NCI-H82 (cell line): ENCODE data around the gene SDK2.
A peak's percentile ranks its signal among the peaks of the same experiment; 100 is the strongest.
"Not testable (repeated sequence)": the region's sequence is repeated elsewhere in the genome, so short reads cannot be mapped to it uniquely, and the experiment has no call there.

ENCODE experiments used
- DNase-seq: peaks from one replicate; lab custom pipeline; 2025; lab: John Stamatoyannopoulos, UW

The SDK2 gene

GRCh38 chr17:73343168-73343634 lies 301.0 kb downstream of the SDK2 start:
- DNase-seq: peak; percentile 99

DNA sequence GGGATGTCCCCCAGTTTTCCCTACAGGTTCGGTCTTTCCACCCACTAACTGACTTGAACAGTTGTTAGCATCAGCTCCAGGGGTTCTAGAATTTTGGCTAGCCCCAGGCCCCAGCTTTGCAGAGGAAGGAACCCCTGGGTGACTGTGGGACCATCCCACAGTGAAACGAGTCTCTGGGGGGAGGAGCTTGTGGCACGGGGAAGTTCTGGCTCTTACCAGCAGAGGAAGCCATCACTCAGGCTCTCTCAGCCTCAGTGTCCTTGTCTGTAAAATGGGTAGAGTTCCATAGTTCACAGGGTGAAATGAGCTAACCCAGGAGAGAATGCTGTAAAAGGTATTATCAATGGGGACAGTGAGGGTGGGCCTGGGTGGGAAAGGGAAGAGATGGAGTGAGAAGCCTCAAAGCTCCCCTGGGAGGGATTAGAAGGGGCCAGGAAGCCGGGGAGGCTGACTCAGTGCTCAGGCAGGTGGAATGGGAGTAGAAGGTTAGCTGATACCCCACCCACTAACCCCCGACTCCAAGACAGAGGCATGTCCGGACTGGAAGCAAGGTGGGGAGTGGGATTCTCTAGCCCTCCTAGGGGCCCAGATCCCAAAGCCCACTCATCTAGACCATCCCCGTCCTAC lies 301.6 kb downstream of the SDK2 start:
- peak; percentile 96 for DNase-seq

DNA sequence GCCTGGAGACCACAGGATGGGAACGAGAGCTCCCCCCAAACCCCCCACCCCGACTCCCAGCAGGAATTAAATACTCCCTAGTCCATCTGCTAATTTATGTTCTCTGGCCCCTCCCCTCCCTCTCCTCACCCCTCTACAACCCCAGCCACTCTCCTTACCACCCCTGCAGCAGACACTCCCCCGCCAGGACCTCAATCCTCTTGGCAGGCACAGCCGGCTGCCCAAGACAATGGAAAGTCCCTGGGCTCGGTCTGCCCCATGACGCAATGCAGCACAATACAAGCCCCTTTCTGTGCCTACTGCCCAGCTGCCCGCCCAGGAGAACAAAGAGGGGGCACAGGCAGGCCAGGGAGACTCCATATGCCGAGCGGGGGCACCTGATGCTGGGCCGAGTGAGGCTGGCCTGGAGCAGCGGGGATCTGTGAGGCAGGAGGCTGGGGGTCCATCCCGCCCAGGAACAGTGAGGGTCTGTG lies 302.2 kb downstream of the SDK2 start:
- peak; percentile 98 for DNase-seq

DNA sequence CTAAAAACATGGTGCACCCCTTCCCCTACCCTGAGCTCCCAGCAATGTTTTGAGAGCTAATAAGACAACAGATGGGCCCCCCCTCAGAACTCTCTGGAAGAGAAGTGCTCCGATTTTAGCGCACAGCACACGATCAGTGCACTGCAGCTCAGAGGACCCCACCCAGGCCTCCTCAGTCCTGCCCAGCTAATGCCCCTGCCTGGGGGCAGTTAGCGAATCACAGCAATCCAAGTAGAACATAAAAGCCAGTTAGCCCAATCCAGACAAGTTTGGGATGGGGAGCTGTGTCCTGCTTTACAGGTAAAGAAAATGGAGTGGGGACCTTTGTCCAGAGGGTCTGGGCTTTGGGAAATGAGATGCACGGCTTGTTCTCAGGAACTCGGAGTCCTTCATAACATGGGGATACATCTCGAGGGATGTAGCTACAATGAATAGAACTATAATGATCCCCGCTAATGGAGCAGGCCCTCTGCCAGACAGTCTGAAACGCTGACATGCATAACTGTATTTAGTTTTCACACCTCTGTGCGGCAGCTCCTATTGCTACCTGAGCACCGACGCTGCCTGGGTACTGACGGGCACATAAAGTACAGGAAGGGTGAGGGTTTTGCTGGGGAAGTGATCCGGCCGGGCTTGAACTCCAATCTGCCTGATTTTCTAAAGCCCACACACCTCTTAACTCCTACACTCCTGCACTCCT lies 302.7 kb downstream of the SDK2 start:
- DNase-seq: peak; percentile 63

DNA sequence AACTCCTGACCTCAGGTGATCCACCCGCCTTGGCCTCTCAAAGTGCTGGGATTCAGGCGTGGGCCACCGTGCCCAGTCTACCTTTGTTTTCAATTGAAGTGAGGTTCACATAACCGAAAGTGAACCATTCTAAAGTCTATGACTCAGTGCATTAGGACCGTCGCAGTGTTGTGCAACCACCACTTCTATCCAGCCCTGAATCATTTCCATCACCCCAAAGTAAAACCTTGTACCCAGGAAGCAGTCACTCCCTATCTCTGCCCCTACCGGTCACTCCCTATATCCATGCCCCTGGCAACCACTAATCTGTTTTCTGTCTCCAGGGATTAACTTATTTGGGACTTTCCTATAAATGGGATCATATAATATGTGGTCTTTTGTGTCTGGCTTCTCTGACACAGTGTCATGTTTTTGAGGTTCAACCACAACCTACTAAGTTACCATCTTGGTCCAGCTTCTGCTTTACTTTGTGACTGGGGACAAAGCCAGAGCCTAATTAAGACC lies 304.1 kb downstream of the SDK2 start:
- peak; percentile 92 for DNase-seq

DNA sequence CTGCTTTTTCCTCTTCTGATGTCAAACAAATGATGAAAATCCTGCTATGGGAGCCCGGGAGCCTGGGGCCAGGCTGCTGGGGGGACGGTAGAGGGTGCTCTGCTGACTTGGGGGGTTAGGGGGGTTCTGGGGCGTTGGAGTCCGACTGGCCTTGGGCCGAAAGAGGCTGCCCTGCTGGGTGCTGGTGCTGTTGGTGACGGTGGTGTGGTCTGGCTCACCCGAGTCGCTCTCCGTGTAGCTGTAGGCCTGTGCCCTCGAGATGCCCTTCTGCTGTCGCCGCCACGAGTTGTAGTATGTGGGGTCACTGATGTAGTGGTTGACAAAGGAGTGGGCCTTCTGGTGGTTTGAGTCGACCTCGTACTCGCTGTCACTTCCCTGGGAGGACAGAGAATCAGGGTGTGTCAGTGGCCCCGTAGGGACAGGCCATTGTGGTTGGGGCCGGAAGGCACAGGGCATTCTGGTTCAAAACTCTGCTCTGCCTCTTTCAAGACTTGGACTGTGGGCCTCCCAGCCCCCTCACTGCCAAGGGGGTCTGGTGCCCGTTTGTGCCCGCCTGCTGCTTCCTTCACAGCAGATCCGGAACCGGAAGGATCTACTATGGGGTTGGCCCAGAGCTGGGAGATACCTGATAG lies 305.6 kb downstream of the SDK2 start:
- no peak for DNase-seq

DNA sequence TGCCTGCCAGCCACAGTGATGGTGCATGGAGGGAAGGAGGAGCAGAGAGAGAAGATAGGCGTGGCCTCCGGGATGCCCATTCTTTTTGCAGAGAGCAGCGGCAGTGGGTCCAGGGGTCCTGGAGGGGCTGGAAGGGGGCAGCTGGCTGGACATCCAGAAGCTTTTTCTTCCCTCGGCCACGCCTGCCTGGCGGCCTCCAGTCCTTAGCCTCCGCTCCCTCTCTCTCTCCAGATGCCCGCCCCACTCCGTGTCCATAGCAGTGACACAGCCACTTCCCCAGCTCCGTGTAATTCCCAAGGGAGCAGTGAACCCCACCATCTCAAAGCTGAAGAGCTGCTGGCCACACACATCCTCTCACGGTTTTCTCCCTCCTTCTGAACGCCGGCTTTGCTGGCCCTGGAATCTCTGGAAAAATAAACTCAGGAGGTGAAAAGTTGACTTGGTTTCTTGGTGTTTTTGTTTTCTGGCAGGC lies 306.2 kb downstream of the SDK2 start:
- no peak for DNase-seq

- no peak for DNase-seq
Measured at GRCh38 chr17:73337330-73337710, 306.9 kb downstream of the SDK2 start.

- DNase-seq: peak; percentile 64
Measured at GRCh38 chr17:73336408-73337329, 307.6 kb downstream of the SDK2 start.

DNA sequence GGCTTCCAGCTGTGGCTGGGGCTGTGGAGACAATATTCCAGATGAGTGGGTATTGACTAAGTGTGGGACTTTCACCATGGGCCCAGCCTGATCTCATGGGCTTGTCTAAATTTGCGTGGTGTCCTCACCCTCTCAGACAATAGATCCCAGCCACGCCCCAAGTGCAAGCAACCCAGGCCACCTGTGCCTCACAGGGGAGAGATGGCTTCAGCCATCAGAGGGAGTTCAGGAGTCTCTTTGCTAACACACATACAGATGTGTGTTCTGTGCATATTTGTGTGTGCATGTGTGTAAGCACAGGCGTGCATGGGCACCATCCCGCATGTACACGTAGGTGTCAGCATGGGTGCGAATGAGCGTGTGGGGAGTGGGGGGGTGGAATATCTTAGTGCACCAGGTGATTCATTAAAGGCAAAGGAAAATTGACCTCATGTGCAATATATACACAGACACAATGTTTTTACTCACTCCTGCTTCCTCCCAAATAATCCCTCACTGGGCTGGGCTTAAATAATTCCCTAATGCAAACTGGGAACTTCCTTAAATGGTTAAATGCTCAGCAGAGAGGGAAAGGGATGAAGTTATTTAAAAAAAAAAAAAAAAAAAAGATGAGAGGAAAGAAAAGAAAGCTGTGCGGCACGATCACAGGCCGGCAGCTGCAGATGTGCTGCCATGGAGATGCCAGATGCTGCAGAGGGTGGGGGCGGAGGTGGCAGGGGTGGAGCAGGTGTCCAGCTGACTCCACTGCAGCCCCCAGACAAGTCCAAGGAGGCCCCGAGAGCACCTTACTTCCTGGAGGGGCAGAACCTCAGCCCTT lies 308.4 kb downstream of the SDK2 start:
- DNase-seq: no peak

DNA sequence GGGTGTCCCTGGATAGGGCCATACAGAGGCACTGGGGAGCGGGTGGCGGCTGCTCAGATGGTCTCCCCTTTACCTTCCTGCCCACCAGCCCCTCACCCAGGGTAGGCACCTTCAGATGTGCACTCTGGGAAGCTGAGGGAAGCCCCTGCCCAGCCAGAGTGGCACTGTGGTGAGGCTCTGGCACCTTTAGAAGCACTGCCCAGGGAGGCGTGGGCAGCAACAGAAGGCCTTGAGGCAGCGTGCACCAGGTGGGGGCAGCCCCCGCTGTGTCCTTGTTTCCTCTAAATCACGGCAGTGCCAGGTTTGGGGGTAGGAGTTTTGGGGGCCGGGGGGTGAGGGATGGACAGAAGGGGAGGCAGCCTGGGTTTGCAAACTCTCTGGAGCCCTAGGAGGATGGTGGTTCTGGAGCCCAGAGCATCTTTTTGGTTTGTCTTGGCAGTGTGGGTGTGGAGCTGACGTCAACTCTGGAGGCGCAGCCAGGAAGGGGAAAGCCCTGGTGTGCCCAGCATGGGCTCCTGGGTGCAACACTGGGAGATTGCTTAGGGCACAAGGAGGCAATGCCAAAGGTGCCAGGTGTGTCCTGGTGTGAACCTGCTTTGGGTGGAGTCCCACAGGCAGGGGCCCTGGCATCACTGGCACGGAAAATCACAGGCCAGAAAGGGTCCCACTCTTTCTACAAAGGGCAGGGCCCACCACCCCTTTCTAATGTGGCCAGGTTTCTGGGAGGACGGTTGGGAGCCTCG lies 309.3 kb downstream of the SDK2 start:
- no peak for DNase-seq

DNA sequence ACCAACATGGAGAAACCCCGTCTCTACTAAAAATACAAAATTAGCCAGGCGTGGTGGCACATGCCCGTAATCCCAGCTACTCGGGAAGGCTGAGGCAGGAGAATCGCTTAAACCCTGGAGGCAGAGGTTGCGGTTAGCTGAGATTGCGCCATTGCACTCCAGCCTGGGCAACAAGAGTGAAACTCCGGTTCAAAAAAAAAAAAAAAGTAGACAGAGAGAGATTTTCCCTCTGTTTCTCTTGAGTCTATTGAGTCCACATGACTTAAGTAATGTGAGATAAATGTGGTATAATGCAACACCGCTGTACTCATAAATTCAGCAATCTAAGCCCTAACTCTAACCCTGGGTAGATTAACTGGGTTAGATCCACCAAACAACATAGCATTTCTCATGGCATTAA lies 310.8 kb downstream of the SDK2 start:
- not testable (repeated sequence) for DNase-seq

- DNase-seq: no peak
Measured at GRCh38 chr17:73331060-73331459, 313.2 kb downstream of the SDK2 start.

DNA sequence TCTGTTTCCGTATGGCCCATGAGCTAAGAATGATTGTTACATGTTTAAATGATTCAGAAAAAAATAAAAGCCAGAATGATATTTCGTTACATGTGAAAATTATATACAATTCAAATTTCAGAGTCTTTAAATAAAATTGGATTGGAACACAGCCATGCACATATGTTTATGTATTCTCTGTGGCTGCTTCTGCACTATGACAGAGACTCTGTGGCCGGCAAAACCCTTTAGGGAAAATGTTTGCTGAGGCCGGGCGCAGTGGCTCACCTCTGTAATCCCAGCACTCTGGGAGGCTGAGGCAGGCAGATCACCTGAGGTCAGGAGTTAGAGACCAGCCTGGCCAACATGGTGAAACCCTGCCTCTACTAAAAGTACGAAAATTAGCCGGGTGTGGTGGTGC lies 316.6 kb downstream of the SDK2 start:
- DNase-seq: peak; percentile 55

DNA sequence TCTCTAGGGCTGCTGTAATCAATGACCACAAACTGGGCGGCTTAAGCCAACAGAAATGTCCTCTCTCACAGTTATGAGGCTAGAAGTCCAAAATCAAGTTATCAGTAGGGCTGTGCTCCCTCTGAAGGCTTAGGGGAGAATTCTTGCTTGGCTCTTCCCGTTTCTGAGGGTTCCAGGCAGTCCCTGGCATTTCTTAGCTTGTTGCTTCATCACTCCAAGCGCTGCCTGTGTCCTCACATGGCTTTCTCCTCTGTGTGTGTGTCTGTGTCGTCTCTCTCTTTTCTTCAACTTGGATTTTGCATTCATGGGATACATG lies 318.8 kb downstream of the SDK2 start:
- no peak for DNase-seq

- no peak for DNase-seq
Measured at GRCh38 chr17:73324711-73325526, 319.3 kb downstream of the SDK2 start.

- DNase-seq: no peak
Measured at GRCh38 chr17:73324160-73324475, 320.1 kb downstream of the SDK2 start.

GRCh38 chr17:73323409-73324159 lies 320.7 kb downstream of the SDK2 start:
- DNase-seq: no peak
